Non-pigmented ciliary epithelial cell (primary cell): ENCODE results near the gene RASD2.

Experiments
- DNase-seq: peaks from one replicate; pipeline ENCODE4 v3.0.0-alpha.2; 2010; ENCODE audit warnings: low read depth

Gene RASD2

DNA sequence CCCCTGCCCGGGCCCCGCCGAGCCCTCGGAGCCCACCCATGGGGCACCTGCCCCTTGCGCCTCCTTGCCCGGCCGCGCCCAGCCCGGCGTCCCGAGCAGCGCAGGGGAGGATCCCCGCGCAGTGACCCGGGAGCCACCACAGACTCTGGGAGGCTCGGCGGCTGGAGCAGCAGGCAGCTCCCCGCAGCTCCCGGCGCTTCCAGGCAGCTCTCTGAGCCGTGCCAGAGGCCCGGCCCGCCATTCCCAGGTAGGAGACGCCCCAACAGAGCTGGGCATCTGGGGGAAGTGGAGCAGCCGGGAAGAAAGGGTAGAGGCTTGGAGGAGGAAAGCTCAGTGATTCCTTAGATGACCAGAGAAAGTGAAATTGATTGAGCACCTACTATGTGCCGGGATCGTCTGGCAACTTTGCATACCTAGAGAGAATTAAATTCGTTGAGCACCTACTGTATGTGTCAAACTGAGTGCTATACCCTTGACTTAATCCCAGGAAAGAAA lies 670 bp downstream of the RASD2 start:
- no peak for DNase-seq

- no peak for DNase-seq
Measured at GRCh38 chr22:35542157-35542938, 1.7 kb downstream of the RASD2 start.

DNA sequence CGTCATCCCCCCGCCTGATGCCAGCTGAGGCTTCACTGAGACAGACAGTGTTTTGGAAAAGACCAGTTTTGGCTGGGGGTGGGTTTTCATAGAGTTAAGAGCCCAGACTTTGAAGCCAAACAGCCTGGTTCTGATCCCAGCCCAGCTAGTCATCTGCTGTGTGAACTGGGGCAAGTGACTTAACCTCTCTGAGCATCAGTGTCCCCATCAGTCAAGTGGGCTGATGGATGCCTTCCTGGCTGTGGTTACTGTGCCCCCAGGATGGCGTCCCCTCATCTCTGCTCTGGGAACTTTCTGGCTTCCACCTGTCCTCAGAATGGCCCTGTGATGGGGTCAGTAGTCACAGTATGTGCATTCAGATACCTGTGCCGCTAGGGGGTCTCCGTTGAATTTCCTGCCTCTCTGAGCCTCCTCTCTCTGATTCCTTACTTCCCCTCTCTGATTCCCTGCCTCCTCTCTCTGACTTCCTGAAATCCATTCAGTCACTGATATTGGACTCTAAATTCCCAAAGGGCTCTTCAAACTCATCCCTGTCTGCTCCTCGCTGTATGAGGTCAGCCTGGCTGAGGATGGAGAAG lies 2.4 kb downstream of the RASD2 start:
- no peak for DNase-seq

DNA sequence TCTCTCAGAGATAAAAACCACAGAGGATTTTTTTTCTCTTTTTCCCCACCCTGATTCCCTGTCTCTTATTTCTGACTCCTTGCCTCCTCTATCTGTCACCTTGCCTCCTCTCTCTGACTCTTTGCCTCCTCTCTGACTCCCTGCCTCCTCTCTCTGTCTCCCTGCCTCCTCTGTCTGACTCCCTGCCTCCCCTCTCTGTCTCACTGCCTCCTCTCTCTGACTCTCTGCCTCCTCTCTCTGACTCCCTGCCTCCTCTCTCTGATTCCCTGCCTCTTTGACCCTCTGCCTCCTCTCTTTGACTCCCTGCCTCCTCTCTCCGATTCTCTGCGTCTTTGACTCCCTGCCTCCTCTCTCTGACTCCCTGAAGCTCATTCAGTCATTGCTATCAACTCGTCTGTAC lies 3.1 kb downstream of the RASD2 start:
- no peak for DNase-seq

GRCh38 chr22:35544189-35544588 lies 3.6 kb downstream of the RASD2 start:
- DNase-seq = no peak

DNA sequence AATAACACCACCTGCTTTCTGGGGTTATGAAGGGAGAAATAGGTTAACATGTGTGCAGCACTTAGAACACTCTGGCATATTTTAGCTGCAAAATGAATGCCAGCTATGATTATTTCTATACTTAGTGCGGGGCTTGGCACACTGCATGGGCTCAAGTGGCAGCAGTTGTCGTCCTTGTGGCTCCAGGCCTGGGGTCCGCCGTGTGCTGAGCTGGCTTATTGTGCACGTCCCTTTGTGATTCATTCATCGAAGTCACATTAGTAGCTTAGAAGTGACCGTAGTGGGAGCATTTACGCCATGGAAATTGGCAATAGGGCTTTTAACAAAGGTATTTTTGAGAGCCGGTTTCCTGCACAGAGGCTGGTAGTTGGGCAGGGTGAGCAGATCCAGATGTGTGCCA lies 4.2 kb downstream of the RASD2 start:
- no peak for DNase-seq

- no peak for DNase-seq
Measured at GRCh38 chr22:35546886-35547285, 6.3 kb downstream of the RASD2 start.

GRCh38 chr22:35547987-35548721 lies 7.5 kb downstream of the RASD2 start:
- DNase-seq = no peak

- no peak for DNase-seq
Measured at GRCh38 chr22:35548722-35549112, 8.1 kb downstream of the RASD2 start.

DNA sequence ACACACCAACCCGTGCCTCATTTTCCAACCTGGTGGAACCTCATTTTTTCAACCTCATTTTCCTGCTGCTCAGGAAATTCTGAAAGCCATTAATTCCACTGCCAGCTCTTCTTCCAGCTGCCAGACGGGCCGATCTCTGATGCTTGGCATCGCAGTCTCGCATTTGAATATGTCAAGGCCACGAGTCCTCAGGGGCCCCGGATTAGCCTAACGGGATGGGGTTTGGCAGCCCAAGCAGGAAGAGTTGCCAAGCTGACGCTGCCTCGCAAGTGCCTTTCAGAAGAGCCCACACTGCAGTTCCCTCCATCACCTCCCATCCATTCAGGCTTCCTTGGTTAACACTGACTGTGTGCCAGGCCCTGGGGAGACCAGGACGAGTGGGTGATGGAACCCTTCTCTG lies 8.7 kb downstream of the RASD2 start:
- DNase-seq = no peak

DNA sequence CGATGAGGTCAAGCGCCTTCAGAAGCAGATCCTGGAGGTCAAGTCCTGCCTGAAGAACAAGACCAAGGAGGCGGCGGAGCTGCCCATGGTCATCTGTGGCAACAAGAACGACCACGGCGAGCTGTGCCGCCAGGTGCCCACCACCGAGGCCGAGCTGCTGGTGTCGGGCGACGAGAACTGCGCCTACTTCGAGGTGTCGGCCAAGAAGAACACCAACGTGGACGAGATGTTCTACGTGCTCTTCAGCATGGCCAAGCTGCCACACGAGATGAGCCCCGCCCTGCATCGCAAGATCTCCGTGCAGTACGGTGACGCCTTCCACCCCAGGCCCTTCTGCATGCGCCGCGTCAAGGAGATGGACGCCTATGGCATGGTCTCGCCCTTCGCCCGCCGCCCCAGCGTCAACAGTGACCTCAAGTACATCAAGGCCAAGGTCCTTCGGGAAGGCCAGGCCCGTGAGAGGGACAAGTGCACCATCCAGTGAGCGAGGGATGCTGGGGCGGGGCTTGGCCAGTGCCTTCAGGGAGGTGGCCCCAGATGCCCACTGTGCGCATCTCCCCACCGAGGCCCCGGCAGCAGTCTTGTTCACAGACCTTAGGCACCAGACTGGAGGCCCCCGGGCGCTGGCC lies 11.0 kb downstream of the RASD2 start:
- DNase-seq = no peak

DNA sequence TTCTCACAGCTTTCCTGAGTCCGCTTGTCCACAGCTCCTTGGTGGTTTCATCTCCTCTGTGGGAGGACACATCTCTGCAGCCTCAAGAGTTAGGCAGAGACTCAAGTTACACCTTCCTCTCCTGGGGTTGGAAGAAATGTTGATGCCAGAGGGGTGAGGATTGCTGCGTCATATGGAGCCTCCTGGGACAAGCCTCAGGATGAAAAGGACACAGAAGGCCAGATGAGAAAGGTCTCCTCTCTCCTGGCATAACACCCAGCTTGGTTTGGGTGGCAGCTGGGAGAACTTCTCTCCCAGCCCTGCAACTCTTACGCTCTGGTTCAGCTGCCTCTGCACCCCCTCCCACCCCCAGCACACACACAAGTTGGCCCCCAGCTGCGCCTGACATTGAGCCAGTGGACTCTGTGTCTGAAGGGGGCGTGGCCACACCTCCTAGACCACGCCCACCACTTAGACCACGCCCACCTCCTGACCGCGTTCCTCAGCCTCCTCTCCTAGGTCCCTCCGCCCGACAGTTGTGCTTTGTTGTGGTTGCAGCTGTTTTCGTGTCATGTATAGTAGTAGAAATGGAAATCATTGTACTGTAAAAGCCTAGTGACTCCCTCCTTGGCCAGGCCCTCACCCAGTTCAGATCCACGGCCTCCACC lies 11.7 kb downstream of the RASD2 start:
- DNase-seq = no peak

GRCh38 chr22:35552846-35553245 lies 12.2 kb downstream of the RASD2 start:
- DNase-seq = no peak

DNA sequence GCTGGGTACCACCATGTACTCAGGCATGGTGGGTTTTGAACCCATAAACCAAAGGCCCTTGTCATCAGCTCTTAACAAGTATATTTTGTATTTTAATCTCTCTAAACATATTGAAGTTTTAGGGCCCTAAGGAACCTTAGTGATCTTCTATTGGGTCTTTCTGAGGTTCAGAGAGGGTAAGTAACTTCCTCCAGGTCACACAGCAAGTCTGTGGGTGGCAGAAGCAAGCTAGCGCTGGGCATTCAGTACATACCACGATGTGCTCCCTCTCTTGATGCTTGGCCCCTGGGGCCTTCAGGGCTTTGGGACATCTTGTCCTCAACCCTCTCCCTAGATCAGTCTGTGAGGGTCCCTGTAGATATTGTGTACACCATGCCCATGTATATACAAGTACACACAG lies 12.7 kb downstream of the RASD2 start:
- no peak for DNase-seq

GRCh38 chr22:35554297-35554845 lies 13.7 kb downstream of the RASD2 start:
- DNase-seq = no peak

DNA sequence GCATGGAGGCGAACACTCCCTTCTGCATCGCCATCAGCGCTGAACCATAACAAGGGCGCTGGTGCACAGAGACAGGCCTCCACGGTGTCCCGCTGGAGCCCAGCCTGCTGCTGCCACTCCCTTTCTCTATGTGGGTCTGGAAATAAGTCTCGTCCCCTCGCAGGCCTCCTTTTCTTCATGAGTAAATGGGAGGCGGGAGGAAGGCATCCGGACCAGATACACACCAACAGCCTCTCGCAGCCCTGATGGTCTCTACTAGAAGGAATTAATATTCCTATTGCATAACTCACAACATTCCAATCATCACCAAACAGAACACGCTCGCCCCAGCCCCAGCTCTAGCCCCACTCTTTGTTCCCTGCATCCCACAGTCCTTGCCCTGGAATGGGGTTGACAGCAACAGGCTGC lies 14.9 kb downstream of the RASD2 start:
- DNase-seq = no peak

DNA sequence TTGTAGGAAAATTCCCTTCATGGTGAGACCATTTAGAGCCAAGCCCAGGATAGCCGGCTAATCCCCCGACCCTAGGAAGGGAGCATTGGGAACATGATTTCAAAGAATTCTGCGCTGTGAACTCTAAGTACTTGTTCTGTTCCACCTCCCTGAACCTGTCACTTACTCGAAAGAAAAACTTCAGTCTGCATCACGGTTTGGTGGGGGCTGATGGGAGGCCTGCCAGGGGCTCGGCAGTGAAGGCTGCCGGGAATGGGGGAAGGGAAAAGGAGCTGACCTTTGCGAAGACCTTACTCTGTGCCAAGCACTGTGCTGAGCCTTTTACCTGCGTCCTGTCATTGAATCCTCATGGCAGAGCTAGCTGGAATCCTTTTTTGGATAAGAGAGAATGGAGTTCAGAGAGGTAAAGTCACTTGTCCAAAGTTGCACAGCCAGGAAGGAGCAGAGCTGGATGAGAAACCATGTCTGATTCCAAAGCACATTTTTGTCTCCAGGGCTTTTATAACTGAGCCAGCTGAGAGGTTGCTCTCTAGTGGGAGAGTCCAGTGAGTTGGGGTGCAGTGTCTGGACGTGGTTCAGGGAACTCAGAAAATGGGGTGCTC lies 15.4 kb downstream of the RASD2 start:
- no peak for DNase-seq

DNA sequence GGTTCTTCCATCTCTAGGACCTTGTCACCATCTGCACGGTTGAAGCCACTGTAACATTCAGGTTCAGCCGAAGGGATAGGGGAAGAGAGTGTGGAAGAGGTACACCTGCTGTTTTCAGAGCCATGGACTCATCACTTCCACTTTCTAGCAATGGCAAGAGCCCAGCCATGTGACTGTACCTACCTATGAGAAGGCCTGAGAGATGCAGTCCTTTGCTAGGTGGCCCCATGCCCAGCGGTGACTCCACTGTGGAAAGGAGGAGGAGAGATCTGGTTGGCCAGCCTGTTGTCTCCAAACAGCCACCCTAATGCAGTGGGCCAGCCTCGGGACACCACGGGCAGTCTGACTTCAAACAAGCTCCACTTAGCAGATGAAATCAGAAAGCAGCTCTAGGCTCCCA lies 16.0 kb downstream of the RASD2 start:
- DNase-seq = no peak

DNA sequence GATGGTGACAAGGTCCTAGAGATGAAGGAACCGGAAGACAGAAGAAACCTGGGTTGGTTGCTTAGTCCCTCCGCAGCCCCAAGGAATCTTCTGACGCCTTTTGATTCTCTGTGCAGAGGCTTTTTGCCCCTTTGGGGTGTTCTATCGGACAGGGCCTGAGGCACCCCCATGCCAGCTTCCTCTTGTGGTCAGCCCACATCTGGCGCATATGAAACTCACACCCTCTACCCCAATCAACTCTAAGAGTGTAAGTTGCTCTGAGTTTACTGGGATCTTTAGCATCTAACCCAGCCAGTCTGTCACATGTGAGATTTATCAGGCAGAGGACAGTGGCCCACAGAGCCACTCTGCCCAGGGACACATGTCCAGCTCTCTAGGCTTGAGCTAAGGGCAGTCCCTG lies 17.4 kb downstream of the RASD2 start:
- no peak for DNase-seq

DNA sequence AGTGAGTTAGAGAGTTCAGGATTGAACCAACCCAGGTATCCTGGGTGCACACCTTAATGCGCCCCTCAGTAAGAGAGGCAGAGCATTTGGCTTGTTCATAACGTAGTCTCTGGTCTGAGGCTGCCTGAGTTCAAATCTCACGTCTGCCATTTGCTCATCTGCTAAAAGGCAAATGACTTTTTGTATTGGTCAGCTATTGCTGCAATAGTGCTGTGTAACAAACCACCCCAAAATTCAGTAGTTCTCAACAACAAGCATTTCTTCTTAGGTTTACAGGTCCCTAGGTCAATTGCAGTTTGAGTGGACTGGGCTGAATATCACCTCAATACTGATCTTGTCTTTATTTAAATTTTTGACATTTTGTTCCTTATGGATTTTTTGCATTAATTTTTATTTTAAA lies 18.1 kb downstream of the RASD2 start:
- no peak for DNase-seq

DNA sequence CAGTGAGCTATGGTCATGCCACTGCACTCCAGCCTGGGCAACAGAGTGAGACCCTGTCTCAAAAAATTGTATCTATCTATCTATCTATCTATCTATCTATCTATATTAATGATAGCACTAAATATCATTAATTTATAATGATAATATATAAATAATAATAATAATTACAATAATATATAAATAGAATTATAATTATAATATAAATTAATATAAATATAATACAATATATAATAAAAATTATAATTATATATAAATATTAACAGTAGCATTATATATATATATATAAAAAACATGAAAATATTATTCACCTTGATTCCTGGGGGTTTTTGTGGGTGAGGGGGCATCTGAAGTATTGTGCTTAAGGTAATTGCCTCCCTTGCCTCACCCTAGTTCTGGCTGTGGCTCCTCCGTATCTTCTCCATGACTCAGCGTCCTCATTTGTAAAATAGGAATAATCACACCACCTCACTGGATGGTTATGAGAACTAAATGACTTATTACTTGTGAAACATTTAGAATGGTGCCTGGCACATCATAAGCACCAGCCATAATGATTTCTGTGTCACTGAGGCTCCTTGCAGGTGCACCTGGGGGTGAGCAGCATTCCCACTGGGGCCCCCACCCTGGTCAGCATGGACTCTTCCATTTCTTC lies 18.8 kb downstream of the RASD2 start:
- no peak for DNase-seq
